ENCODE results near the gene PTPN1. TPM values are rescaled to one million over a fixed set of nuclear protein-coding genes. Genes with fewer than 3 reads are reported as not detected.
"Not testable (repeated sequence)": the region's sequence is repeated elsewhere in the genome, so short reads cannot be mapped to it uniquely, and the experiment has no call there.

Gene PTPN1
- total and polyA plus RNA-seq, 8 donors = 10.8 to 26.8 (median 16.8) TPM

DNA sequence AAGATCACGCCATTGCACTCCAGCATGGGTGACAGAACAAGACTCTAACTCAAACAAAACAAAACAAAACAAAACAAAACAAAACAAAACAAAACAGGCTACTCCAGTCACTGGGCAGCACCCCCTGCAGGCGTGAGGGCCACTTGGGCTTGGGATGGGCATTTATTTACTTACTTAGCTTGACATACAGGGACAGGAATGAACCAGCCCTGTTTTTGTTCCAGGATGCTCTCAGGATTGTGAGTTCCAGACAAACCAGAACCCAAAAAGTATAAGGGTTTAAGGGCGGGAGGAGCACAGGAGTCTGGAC, 4.0 kb upstream of the PTPN1 start:
- Histone ChIP-seq H3K4me3 (no peak overlapping the region), H3K27me3 (no peaks in the 10 kb centered on the region), H3K4me1 (peaks cover 7 to 31% (median 24%) of the 10 kb centered on the region in 4 donors), H3K27ac (no peak overlapping the region), H3K36me3 (no peaks in the 10 kb centered on the region), H3K9me3 (no peaks in the 10 kb centered on the region)
- no peak for DNase-seq
- TF ChIP-seq, protein P1, sequence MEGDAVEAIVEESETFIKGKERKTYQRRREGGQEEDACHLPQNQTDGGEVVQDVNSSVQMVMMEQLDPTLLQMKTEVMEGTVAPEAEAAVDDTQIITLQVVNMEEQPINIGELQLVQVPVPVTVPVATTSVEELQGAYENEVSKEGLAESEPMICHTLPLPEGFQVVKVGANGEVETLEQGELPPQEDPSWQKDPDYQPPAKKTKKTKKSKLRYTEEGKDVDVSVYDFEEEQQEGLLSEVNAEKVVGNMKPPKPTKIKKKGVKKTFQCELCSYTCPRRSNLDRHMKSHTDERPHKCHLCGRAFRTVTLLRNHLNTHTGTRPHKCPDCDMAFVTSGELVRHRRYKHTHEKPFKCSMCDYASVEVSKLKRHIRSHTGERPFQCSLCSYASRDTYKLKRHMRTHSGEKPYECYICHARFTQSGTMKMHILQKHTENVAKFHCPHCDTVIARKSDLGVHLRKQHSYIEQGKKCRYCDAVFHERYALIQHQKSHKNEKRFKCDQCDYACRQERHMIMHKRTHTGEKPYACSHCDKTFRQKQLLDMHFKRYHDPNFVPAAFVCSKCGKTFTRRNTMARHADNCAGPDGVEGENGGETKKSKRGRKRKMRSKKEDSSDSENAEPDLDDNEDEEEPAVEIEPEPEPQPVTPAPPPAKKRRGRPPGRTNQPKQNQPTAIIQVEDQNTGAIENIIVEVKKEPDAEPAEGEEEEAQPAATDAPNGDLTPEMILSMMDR (IDR thresholded peaks at IDR 0.05) = no peak
- no peak for TF ChIP-seq POLR2AphosphoS5 (IDR thresholded peaks at IDR 0.05)
- TF ChIP-seq POLR2A (IDR thresholded peaks at IDR 0.05) = no peak
- no peak for TF ChIP-seq EP300 (IDR thresholded peaks at IDR 0.05)
- 75 to 91% (median 76%) methylated on average over 3 of the region's 3 CpGs for WGBS, 5 donors
- intact Hi-C loops (cut with DNase I; ENCODE audit: low total_unique reads) = loop anchor here (10.0 kb wide), 1 partner anchor 69 kb away; no protein-coding TSS in a partner anchor

- not testable (repeated sequence) for H3K9me3 ChIP-seq, DNase-seq, H3K4me3 ChIP-seq, H3K27me3 ChIP-seq, H3K36me3 ChIP-seq, H3K27ac ChIP-seq
- intact Hi-C loops (cut with DNase I; ENCODE audit: low total_unique reads) = loop anchor here (10.0 kb wide), 1 partner anchor 67 kb away; no protein-coding TSS in a partner anchor
- 94 to 97% (median 97%) methylated on average over 5 of the region's 5 CpGs for WGBS, 5 donors
- peaks cover 22 to 41% (median 37%) of the 10 kb centered on the region in 4 donors for H3K4me1 ChIP-seq
Observed at GRCh38 chr20:50507745-50508144, 2.4 kb upstream of the PTPN1 start.

- no peak for DNase-seq
- no peaks in the 10 kb centered on the region for H3K27me3 ChIP-seq
- H3K4me1 ChIP-seq = peaks cover 28 to 43% (median 40%) of the 10 kb centered on the region in 4 donors
- TF ChIP-seq POLR2AphosphoS5 (IDR thresholded peaks at IDR 0.05) (no peak), EP300 (IDR thresholded peaks at IDR 0.05) (no peak), POLR2A (IDR thresholded peaks at IDR 0.05) (no peak)
- TF ChIP-seq, protein P1 (IDR thresholded peaks at IDR 0.05) = no peak
- no peak overlapping the region for H3K27ac ChIP-seq
- intact Hi-C loops (cut with DNase I; ENCODE audit: low total_unique reads) = loop anchor here (10.0 kb wide), 1 partner anchor 67 kb away; no protein-coding TSS in a partner anchor
- 75 to 81% (median 77%) methylated on average over 9 of the region's 9 CpGs for WGBS, 5 donors
- H3K4me3 ChIP-seq = no peak overlapping the region
- H3K36me3 ChIP-seq = no peaks in the 10 kb centered on the region
- no peaks in the 10 kb centered on the region for H3K9me3 ChIP-seq
Observed at GRCh38 chr20:50508171-50508755, 1.9 kb upstream of the PTPN1 start.

GRCh38 chr20:50510706-50511542, 741 bp downstream of the PTPN1 start:
- TF ChIP-seq, protein P1 (IDR thresholded peaks at IDR 0.05) = no peak
- TF ChIP-seq EP300 (IDR thresholded peaks at IDR 0.05) = no peak
- TF ChIP-seq POLR2A (IDR thresholded peaks at IDR 0.05) = no peak
- TF ChIP-seq POLR2AphosphoS5 (IDR thresholded peaks at IDR 0.05) = no peak
- Histone ChIP-seq H3K4me3 (peak overlapping the region; percentile 78 to 99 (median 93)), H3K9me3 (no peaks in the 10 kb centered on the region), H3K27ac (peak overlapping the region; percentile 87 to 98 (median 93)), H3K4me1 (peaks cover 37 to 59% (median 47%) of the 10 kb centered on the region in 4 donors), H3K36me3 (no peaks in the 10 kb centered on the region), H3K27me3 (no peaks in the 10 kb centered on the region)
- intact Hi-C loops (cut with DNase I; ENCODE audit: low total_unique reads) = no loop called here
- 2 to 3% (median 2%) methylated on average over 29 to 32 of the region's 32 CpGs for WGBS, 5 donors
- DNase-seq = peak in 1 of 2 donors; percentile 37

All from stomach (tissue), 9 donors.